ENCODE measurements around the gene ZC3H14. TPM values are rescaled to one million over a fixed set of nuclear protein-coding genes. Genes with fewer than 3 reads are reported as not detected.

The ZC3H14 gene
- total and polyA plus RNA-seq, 10 of the 15 experiments (the other 5 are each of a cell fraction or from before 2014, with no cell fraction given) = 17.9 to 97.1 (median 47.6) TPM

GRCh38 chr14:88562831-88563686, at the start of gene ZC3H14 (continued):
- TF ChIP-seq, protein P1, sequence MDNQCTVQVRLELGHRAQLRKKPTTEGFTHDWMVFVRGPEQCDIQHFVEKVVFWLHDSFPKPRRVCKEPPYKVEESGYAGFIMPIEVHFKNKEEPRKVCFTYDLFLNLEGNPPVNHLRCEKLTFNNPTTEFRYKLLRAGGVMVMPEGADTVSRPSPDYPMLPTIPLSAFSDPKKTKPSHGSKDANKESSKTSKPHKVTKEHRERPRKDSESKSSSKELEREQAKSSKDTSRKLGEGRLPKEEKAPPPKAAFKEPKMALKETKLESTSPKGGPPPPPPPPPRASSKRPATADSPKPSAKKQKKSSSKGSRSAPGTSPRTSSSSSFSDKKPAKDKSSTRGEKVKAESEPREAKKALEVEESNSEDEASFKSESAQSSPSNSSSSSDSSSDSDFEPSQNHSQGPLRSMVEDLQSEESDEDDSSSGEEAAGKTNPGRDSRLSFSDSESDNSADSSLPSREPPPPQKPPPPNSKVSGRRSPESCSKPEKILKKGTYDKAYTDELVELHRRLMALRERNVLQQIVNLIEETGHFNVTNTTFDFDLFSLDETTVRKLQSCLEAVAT (IDR thresholded peaks at IDR 0.05) = no peak
- TF ChIP-seq FOS (IDR thresholded peaks at IDR 0.05; ENCODE audit: borderline replicate concordance, extremely low read depth, insufficient read length) = no peak
- TF ChIP-seq YY1 (IDR thresholded peaks at IDR 0.05; ENCODE audit: low read depth, low read length) = peak; percentile 13; the same call in 1 of the 2 replicates
- peak; percentile 98 for TF ChIP-seq GATAD2B (conservative IDR thresholded peaks at IDR 0.05; ENCODE audit: low read depth)
- TF ChIP-seq, protein P2, sequence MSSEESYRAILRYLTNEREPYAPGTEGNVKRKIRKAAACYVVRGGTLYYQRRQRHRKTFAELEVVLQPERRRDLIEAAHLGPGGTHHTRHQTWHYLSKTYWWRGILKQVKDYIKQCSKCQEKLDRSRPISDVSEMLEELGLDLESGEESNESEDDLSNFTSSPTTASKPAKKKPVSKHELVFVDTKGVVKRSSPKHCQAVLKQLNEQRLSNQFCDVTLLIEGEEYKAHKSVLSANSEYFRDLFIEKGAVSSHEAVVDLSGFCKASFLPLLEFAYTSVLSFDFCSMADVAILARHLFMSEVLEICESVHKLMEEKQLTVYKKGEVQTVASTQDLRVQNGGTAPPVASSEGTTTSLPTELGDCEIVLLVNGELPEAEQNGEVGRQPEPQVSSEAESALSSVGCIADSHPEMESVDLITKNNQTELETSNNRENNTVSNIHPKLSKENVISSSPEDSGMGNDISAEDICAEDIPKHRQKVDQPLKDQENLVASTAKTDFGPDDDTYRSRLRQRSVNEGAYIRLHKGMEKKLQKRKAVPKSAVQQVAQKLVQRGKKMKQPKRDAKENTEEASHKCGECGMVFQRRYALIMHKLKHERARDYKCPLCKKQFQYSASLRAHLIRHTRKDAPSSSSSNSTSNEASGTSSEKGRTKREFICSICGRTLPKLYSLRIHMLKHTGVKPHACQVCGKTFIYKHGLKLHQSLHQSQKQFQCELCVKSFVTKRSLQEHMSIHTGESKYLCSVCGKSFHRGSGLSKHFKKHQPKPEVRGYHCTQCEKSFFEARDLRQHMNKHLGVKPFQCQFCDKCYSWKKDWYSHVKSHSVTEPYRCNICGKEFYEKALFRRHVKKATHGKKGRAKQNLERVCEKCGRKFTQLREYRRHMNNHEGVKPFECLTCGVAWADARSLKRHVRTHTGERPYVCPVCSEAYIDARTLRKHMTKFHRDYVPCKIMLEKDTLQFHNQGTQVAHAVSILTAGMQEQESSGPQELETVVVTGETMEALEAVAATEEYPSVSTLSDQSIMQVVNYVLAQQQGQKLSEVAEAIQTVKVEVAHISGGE (CRISPR knock-in tag; IDR thresholded peaks at IDR 0.05) = peak; percentile 54
- TF ChIP-seq RELA (IDR thresholded peaks at IDR 0.05; ENCODE audit: borderline replicate concordance, partially characterized antibody) = peak; percentile 11
- no peak for TF ChIP-seq CEBPB (IDR thresholded peaks at IDR 0.05; ENCODE audit: borderline replicate concordance in 1 of 2, low read depth in 2 of 2, low read length in 2 of 2)
- 0 out of 2 replicates have a peak, but pooled peaks have one; percentile 48 for TF ChIP-seq POLR2AphosphoS2 (IDR thresholded peaks at IDR 0.05; ENCODE audit: low read depth, low read length)
- TF ChIP-seq RUNX3 (IDR thresholded peaks at IDR 0.05; ENCODE audit: low read length) = no peak
- TF ChIP-seq, protein P3, sequence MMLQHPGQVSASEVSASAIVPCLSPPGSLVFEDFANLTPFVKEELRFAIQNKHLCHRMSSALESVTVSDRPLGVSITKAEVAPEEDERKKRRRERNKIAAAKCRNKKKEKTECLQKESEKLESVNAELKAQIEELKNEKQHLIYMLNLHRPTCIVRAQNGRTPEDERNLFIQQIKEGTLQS (IDR thresholded peaks at IDR 0.05; ENCODE audit: borderline replicate concordance, extremely low read depth, low read depth, low read length) = no peak
- TF ChIP-seq PRDM15 (CRISPR knock-in tag; IDR thresholded peaks at IDR 0.05) = no peak
- no peak for TF ChIP-seq EZH2 (IDR thresholded peaks at IDR 0.05; ENCODE audit: borderline replicate concordance, control insufficient read depth, low read depth, low read length)
- TF ChIP-seq FOXM1 (IDR thresholded peaks at IDR 0.05; ENCODE audit: low read depth, low read length) = no peak
- no peak for TF ChIP-seq ELK1 (IDR thresholded peaks at IDR 0.05; ENCODE audit: low read depth, low read length)
- TF ChIP-seq YBX1 (IDR thresholded peaks at IDR 0.05) = no peak

All from GM12878 (cell line).